Mesothelial cell of epicardium (in vitro differentiated cells): ENCODE measurements around the gene ABCA2. TPM values are rescaled to one million over a fixed set of nuclear protein-coding genes. Genes with fewer than 3 reads are reported as not detected.

ENCODE experiments used
- DNase-seq, 2 experiments: peaks; one replicate each; pipeline ENCODE4 v3.0.0; 2021; ENCODE audit warnings: low spot score in 2 of 2; ENCODE audit not compliant: unreplicated experiment in 2 of 2
- H3K27ac Mint-ChIP-seq: 2 replicates; pipeline ENCODE4 v1.8.0; 2021; ENCODE audit warnings: mixed read lengths
- H3K27me3 Mint-ChIP-seq: 2 replicates; pipeline ENCODE4 v1.8.0; 2021; ENCODE audit warnings: low read depth, mixed read lengths
- H3K36me3 Mint-ChIP-seq: 2 replicates; pipeline ENCODE4 v1.8.0; 2021; ENCODE audit warnings: mixed read lengths
- H3K4me1 Mint-ChIP-seq: 2 replicates; pipeline ENCODE4 v1.8.0; 2021; ENCODE audit warnings: mixed read lengths
- H3K4me3 Mint-ChIP-seq: 2 replicates; pipeline ENCODE4 v1.8.0; 2021; ENCODE audit warnings: mild to moderate bottlenecking, moderate library complexity, mixed read lengths
- H3K9me3 Mint-ChIP-seq: 2 replicates; pipeline ENCODE4 v1.8.0; 2021; ENCODE audit warnings: mixed read lengths
- CTCF ChIP-seq: fragments of 200-600 bp; sonication (generic); IDR thresholded peaks from one replicate; pipeline ENCODE4 v1.5.0; 2021; ENCODE audit warnings: antibody characterized with exemption; ENCODE audit not compliant: unreplicated experiment
- total RNA-seq: library from RNA; stranded (reverse); gene quantifications from 3 replicates; pipeline ENCODE4 v1.2.1, GENCODE V29; 2021

Gene ABCA2
- total RNA-seq = 57.7 to 59.3 TPM (median 58.7 TPM) in 3 replicates

DNA sequence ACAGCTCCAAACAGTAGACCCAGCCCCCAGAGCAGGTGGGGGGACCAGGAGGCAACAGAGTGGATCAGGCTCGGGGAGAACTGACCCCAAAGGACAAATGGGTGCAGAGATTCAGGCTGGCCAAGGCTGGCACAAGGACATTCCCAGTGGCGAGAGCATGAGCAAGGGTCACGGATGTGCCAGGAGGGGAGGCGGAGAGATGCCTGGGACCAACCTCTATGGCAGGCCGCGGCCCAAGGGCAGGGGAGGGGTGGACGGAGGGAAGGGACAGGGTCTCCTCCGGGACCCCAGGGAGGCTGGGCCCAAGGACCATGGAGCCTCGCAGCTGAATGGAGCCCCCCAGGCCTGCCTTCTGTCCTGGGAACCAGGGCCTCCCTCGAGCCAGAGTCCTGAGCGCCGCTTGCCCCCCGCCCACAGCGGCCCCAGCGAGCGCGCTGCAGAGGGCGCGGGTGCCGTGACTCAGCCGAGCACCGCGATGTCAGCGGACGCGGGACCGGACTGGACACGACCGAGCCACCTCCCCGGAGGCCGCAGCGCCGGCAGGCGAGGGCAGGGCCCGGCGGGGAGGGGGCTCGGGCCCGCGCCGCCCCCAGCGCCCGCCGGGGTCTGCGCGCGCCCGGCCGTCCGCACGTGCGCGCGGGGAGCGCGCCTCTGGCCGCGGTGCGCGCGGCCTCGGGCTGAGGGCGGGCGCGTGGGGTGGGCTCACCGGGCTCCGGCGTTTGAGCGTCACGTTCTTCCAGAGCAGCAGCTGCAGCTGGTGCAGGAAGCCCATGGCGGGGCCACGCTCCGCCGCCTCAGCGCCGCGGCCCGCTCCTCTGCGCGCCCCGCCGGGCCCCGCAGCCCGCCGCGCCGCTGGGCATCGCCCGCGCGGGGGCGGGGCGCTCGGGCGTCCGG is at the start of gene ABCA2:
Gene ABCA2, minus strand, starts transcription at position 869 of the 894 bp plus-strand sequence. Its CDS starts 97 bp downstream, at position 772.
- Mint-ChIP-seq H3K4me3 (peak within 1 kb of the TSS; percentile 77), H3K27ac (peak within 1 kb of the TSS; percentile 47)
- DNase-seq = no peak

GRCh38 chr9:137077010-137077747 is 49.1 kb upstream of the ABCA2 start, which contains the start of gene UAP1L1:
Gene UAP1L1, plus strand, starts transcription at chr9:137077517. Its CDS starts 16 bp downstream, at chr9:137077533.
- Mint-ChIP-seq H3K9me3 (no peaks in the 10 kb centered on the region), H3K27ac (no peak within 1 kb of the TSS), H3K4me3 (peak within 1 kb of the TSS; percentile 59), H3K4me1 (peaks cover 4% of the 10 kb centered on the region), H3K36me3 (no peaks in the 10 kb centered on the region), H3K27me3 (peaks cover 69% of the 10 kb centered on the region)
- no peak for TF ChIP-seq CTCF
- DNase-seq = no peak

More for the DNA sequence above, at the start of gene ABCA2:
- Mint-ChIP-seq H3K9me3 (no peaks in the 10 kb centered on the region), H3K36me3 (no peaks in the 10 kb centered on the region), H3K4me1 (peaks cover 8% of the 10 kb centered on the region), H3K27me3 (no peaks in the 10 kb centered on the region)
- no peak for TF ChIP-seq CTCF

GRCh38 chr9:137076636-137077009 is 48.6 kb upstream of the ABCA2 start:
- no peak for DNase-seq
- no peaks in the 10 kb centered on the region for H3K9me3 Mint-ChIP-seq
- H3K4me3 Mint-ChIP-seq = peak overlapping the region; percentile 53
- H3K27me3 Mint-ChIP-seq = peaks cover 64% of the 10 kb centered on the region
- no peaks in the 10 kb centered on the region for H3K36me3 Mint-ChIP-seq
- peaks cover 4% of the 10 kb centered on the region for H3K4me1 Mint-ChIP-seq
- no peak overlapping the region for H3K27ac Mint-ChIP-seq
- no peak for TF ChIP-seq CTCF

- TF ChIP-seq CTCF = no peak
- Mint-ChIP-seq H3K27ac (no peak overlapping the region), H3K36me3 (no peaks in the 10 kb centered on the region), H3K4me1 (peaks cover 14% of the 10 kb centered on the region), H3K27me3 (peaks cover 58% of the 10 kb centered on the region), H3K9me3 (no peaks in the 10 kb centered on the region), H3K4me3 (no peak overlapping the region)
- no peak for DNase-seq
Measured at GRCh38 chr9:137075275-137075775, 47.3 kb upstream of the ABCA2 start.

DNA sequence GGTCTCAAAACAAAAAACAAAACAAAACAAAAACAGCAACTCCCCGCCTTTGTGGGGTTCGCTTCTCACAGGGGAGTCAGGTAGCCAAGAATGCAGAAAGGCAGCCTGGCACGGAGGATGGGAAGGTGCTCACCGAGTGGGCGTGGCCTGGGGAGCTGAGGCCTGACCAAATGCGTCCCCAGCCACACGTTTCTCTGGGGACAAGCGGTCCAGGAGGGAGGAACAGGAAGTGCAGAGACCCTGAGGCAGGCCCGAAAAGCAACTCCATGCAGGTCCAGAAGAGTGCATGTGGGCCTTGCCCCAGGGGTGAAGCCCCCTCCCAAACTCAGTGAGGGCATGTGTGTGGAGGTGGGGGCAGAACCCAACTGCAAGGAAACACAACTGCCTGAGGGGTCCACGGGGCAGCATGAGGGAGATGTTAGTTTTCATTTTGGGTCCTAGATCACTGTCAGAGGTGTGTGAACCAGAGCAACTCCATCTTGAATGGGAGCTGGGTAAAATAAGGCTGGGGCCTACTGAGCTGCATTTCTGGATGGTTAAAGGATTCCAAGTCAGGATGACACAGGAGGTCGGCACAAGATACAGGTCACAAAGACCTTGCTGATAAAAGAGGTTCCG is 46.7 kb upstream of the ABCA2 start:
- Mint-ChIP-seq H3K4me3 (no peak overlapping the region), H3K9me3 (no peaks in the 10 kb centered on the region), H3K27ac (no peak overlapping the region), H3K4me1 (peaks cover 14% of the 10 kb centered on the region), H3K36me3 (no peaks in the 10 kb centered on the region), H3K27me3 (peaks cover 53% of the 10 kb centered on the region)
- no peak for DNase-seq
- TF ChIP-seq CTCF = no peak
